ENCODE data around the gene SCGB2B2.

SCGB2B2 gene

GRCh38 chr19:34655651-34656050 lies 21.3 kb downstream of the SCGB2B2 start:
- Histone ChIP-seq H3K4me1 (ENCODE audit: control insufficient read depth, insufficient read depth, low read length, poor library complexity, severe bottlenecking) (no peaks in the 10 kb centered on the region), H3K27ac (ENCODE audit: low read depth, low read length, severe bottlenecking) (no peak overlapping the region), H3K4me3 (ENCODE audit: extremely low read depth, insufficient read depth, low read length, poor library complexity, severe bottlenecking) (no peak overlapping the region), H3K9me3 (ENCODE audit: control insufficient read depth, low read length) (no peaks in the 10 kb centered on the region), H3K36me3 (ENCODE audit: control insufficient read depth, insufficient read depth, low read length) (no peaks in the 10 kb centered on the region)
- WGBS, 2 experiments (ENCODE audit: insufficient coverage in 2 of 2), result 75 to 83% methylated on average over 1 of the region's 2 CpGs

GRCh38 chr19:34654796-34655195 lies 22.2 kb downstream of the SCGB2B2 start:
- no peaks in the 10 kb centered on the region for H3K9me3 ChIP-seq (ENCODE audit: control insufficient read depth, low read length)
- H3K36me3 ChIP-seq (ENCODE audit: control insufficient read depth, insufficient read depth, low read length), result no peaks in the 10 kb centered on the region
- H3K4me1 ChIP-seq (ENCODE audit: control insufficient read depth, insufficient read depth, low read length, poor library complexity, severe bottlenecking), result no peaks in the 10 kb centered on the region
- H3K27ac ChIP-seq (ENCODE audit: low read depth, low read length, severe bottlenecking), result no peak overlapping the region
- 62% methylated on average over 2 of the region's 2 CpGs; no CpG with 5 or more reads in 1 of the 2 experiments for WGBS, 2 experiments (ENCODE audit: insufficient coverage in 2 of 2)
- H3K4me3 ChIP-seq (ENCODE audit: extremely low read depth, insufficient read depth, low read length, poor library complexity, severe bottlenecking), result no peak overlapping the region

GRCh38 chr19:34651747-34652146 lies 25.2 kb downstream of the SCGB2B2 start:
- no CpG with 5 or more reads among the region's 2 CpGs for whole genome bisulfite sequencing, 2 experiments (ENCODE audit: insufficient coverage in 2 of 2)

GRCh38 chr19:34649886-34650543 lies 26.9 kb downstream of the SCGB2B2 start:
- H3K9me3 ChIP-seq (ENCODE audit: control insufficient read depth, low read length), result no peaks in the 10 kb centered on the region
- no peaks in the 10 kb centered on the region for H3K36me3 ChIP-seq (ENCODE audit: control insufficient read depth, insufficient read depth, low read length)
- no peak overlapping the region for H3K27ac ChIP-seq (ENCODE audit: low read depth, low read length, severe bottlenecking)
- 86 to 89% methylated on average over 6 to 7 of the region's 9 CpGs for WGBS, 2 experiments (ENCODE audit: insufficient coverage in 2 of 2)
- no peaks in the 10 kb centered on the region for H3K4me1 ChIP-seq (ENCODE audit: control insufficient read depth, insufficient read depth, low read length, poor library complexity, severe bottlenecking)
- H3K4me3 ChIP-seq (ENCODE audit: extremely low read depth, insufficient read depth, low read length, poor library complexity, severe bottlenecking), result no peak overlapping the region

More at GRCh38 chr19:34651747-34652146, 25.2 kb downstream of the SCGB2B2 start:
- Histone ChIP-seq H3K9me3 (ENCODE audit: control insufficient read depth, low read length) (no peaks in the 10 kb centered on the region), H3K4me1 (ENCODE audit: control insufficient read depth, insufficient read depth, low read length, poor library complexity, severe bottlenecking) (no peaks in the 10 kb centered on the region), H3K36me3 (ENCODE audit: control insufficient read depth, insufficient read depth, low read length) (no peaks in the 10 kb centered on the region), H3K27ac (ENCODE audit: low read depth, low read length, severe bottlenecking) (no peak overlapping the region), H3K4me3 (ENCODE audit: extremely low read depth, insufficient read depth, low read length, poor library complexity, severe bottlenecking) (no peak overlapping the region)

GRCh38 chr19:34645551-34645950 lies 31.4 kb downstream of the SCGB2B2 start:
- no peaks in the 10 kb centered on the region for H3K4me1 ChIP-seq (ENCODE audit: control insufficient read depth, insufficient read depth, low read length, poor library complexity, severe bottlenecking)
- H3K36me3 ChIP-seq (ENCODE audit: control insufficient read depth, insufficient read depth, low read length), result no peaks in the 10 kb centered on the region
- 59 to 60% methylated on average over 5 of the region's 5 CpGs for WGBS, 2 experiments (ENCODE audit: insufficient coverage in 2 of 2)
- no peaks in the 10 kb centered on the region for H3K9me3 ChIP-seq (ENCODE audit: control insufficient read depth, low read length)
- H3K4me3 ChIP-seq (ENCODE audit: extremely low read depth, insufficient read depth, low read length, poor library complexity, severe bottlenecking), result no peak overlapping the region
- no peak overlapping the region for H3K27ac ChIP-seq (ENCODE audit: low read depth, low read length, severe bottlenecking)

GRCh38 chr19:34644991-34645461 lies 31.9 kb downstream of the SCGB2B2 start:
- 79 to 81% methylated on average over 9 to 10 of the region's 10 CpGs for WGBS, 2 experiments (ENCODE audit: insufficient coverage in 2 of 2)
- Histone ChIP-seq H3K27ac (ENCODE audit: low read depth, low read length, severe bottlenecking) (no peak overlapping the region), H3K36me3 (ENCODE audit: control insufficient read depth, insufficient read depth, low read length) (no peaks in the 10 kb centered on the region), H3K4me3 (ENCODE audit: extremely low read depth, insufficient read depth, low read length, poor library complexity, severe bottlenecking) (no peak overlapping the region), H3K9me3 (ENCODE audit: control insufficient read depth, low read length) (no peaks in the 10 kb centered on the region), H3K4me1 (ENCODE audit: control insufficient read depth, insufficient read depth, low read length, poor library complexity, severe bottlenecking) (no peaks in the 10 kb centered on the region)

GRCh38 chr19:34642241-34642640 lies 34.7 kb downstream of the SCGB2B2 start:
- H3K4me1 ChIP-seq (ENCODE audit: control insufficient read depth, insufficient read depth, low read length, poor library complexity, severe bottlenecking), result no peaks in the 10 kb centered on the region
- WGBS, 2 experiments (ENCODE audit: insufficient coverage in 2 of 2), result 59 to 79% methylated on average over 2 to 3 of the region's 4 CpGs
- no peaks in the 10 kb centered on the region for H3K36me3 ChIP-seq (ENCODE audit: control insufficient read depth, insufficient read depth, low read length)
- H3K4me3 ChIP-seq (ENCODE audit: extremely low read depth, insufficient read depth, low read length, poor library complexity, severe bottlenecking), result no peak overlapping the region
- no peak overlapping the region for H3K27ac ChIP-seq (ENCODE audit: low read depth, low read length, severe bottlenecking)
- H3K9me3 ChIP-seq (ENCODE audit: control insufficient read depth, low read length), result no peaks in the 10 kb centered on the region

- Histone ChIP-seq H3K4me1 (ENCODE audit: control insufficient read depth, insufficient read depth, low read length, poor library complexity, severe bottlenecking) (no peaks in the 10 kb centered on the region), H3K27ac (ENCODE audit: low read depth, low read length, severe bottlenecking) (no peak overlapping the region), H3K4me3 (ENCODE audit: extremely low read depth, insufficient read depth, low read length, poor library complexity, severe bottlenecking) (no peak overlapping the region), H3K9me3 (ENCODE audit: control insufficient read depth, low read length) (peaks cover 4% of the 10 kb centered on the region), H3K36me3 (ENCODE audit: control insufficient read depth, insufficient read depth, low read length) (no peaks in the 10 kb centered on the region)
- 0 to 36% methylated on average over 2 to 3 of the region's 4 CpGs for WGBS, 2 experiments (ENCODE audit: insufficient coverage in 2 of 2)
Observed at GRCh38 chr19:34639491-34640085, 37.4 kb downstream of the SCGB2B2 start.

- H3K4me3 ChIP-seq (ENCODE audit: extremely low read depth, insufficient read depth, low read length, poor library complexity, severe bottlenecking), result no peak overlapping the region
- H3K27ac ChIP-seq (ENCODE audit: low read depth, low read length, severe bottlenecking), result no peak overlapping the region
- H3K4me1 ChIP-seq (ENCODE audit: control insufficient read depth, insufficient read depth, low read length, poor library complexity, severe bottlenecking), result no peaks in the 10 kb centered on the region
- H3K36me3 ChIP-seq (ENCODE audit: control insufficient read depth, insufficient read depth, low read length), result no peaks in the 10 kb centered on the region
- 64 to 83% methylated on average over 2 of the region's 2 CpGs for WGBS, 2 experiments (ENCODE audit: insufficient coverage in 2 of 2)
- H3K9me3 ChIP-seq (ENCODE audit: control insufficient read depth, low read length), result peaks cover 11% of the 10 kb centered on the region
Observed at GRCh38 chr19:34633802-34634201, 43.2 kb downstream of the SCGB2B2 start.
